IMR-90 (cell line): ENCODE data around the gene AKAP13.
"Not testable (repeated sequence)": the region's sequence is repeated elsewhere in the genome, so short reads cannot be mapped to it uniquely, and the experiment has no call there.

Source experiments
- CEBPB ChIP-seq: IDR thresholded peaks from 2 replicates; pipeline ENCODE4 v1.6.1; 2012; ENCODE audit warnings: low read depth, low read length, improper control_type of control experiment
- CTCF ChIP-seq: conservative IDR thresholded peaks from 2 replicates; pipeline ENCODE4 v1.5.1; 2012; ENCODE audit warnings: mild to moderate bottlenecking, low read depth, low read length, improper control_type of control experiment
- ELK1 ChIP-seq: fragments of 150-350 bp; IDR thresholded peaks from 2 replicates; pipeline ENCODE4 v1.6.1; 2016; ENCODE audit warnings: low read depth, mild to moderate bottlenecking, low read length, moderate library complexity, borderline replicate concordance
- FOS ChIP-seq: fragments of 150-350 bp; IDR thresholded peaks from 2 replicates; pipeline ENCODE4 v1.6.1; 2016; ENCODE audit warnings: low read depth, low read length
- MXI1 ChIP-seq: IDR thresholded peaks from 2 replicates; pipeline ENCODE4 v1.6.1; 2012; ENCODE audit warnings: low read depth, mild to moderate bottlenecking, low read length, moderate library complexity, borderline replicate concordance
- POLR2A ChIP-seq: IDR thresholded peaks from 2 replicates; pipeline ENCODE4 v1.6.1; 2012; ENCODE audit warnings: mild to moderate bottlenecking, low read depth, low read length
- RAD21 ChIP-seq: IDR thresholded peaks from 2 replicates; pipeline ENCODE4 v1.6.1; 2012; ENCODE audit warnings: low read length, improper control_type of control experiment
- RCOR1 ChIP-seq: IDR thresholded peaks from 2 replicates; pipeline ENCODE4 v1.6.1; 2012; ENCODE audit warnings: mild to moderate bottlenecking, low read length, improper control_type of control experiment; ENCODE audit not compliant: insufficient replicate concordance
- SMC3 ChIP-seq: fragments of 150-350 bp; IDR thresholded peaks from 2 replicates; pipeline ENCODE4 v1.6.1; 2016; ENCODE audit warnings: low read depth, mild to moderate bottlenecking, antibody characterized with exemption, low read length, moderate library complexity
- USF2 ChIP-seq: fragments of 150-350 bp; IDR thresholded peaks from 2 replicates; pipeline ENCODE4 v1.6.1; 2017; ENCODE audit warnings: mild to moderate bottlenecking, antibody characterized with exemption, low read length, low read depth

GRCh38 chr15:85342163-85342562, 38.2 kb upstream of the AKAP13 start:
- TF ChIP-seq CTCF, MXI1, USF2, POLR2A, FOS, SMC3, ELK1, RAD21, CEBPB, RCOR1: not testable (repeated sequence)
